ENCODE measurements around the gene DIAPH2.
"Not testable (repeated sequence)": the region's sequence is repeated elsewhere in the genome, so short reads cannot be mapped to it uniquely, and the experiment has no call there.

DIAPH2 gene

GRCh38 chrX:96684339-96685209 lies at the start of gene DIAPH2:
Gene DIAPH2 (plus strand): TSS chrX:96684842.
- DNase-seq = no peak

- DNase-seq = no peak
Measured at GRCh38 chrX:96650023-96650422, 34.6 kb upstream of the DIAPH2 start.

GRCh38 chrX:96655947-96656623 lies 28.6 kb upstream of the DIAPH2 start:
- no peak for DNase-seq

- no peak for DNase-seq
Measured at GRCh38 chrX:96682516-96682915, 2.1 kb upstream of the DIAPH2 start.

GRCh38 chrX:96683997-96684338 lies 674 bp upstream of the DIAPH2 start:
- DNase-seq = no peak

- no peak for DNase-seq
Measured at GRCh38 chrX:96685210-96686099, 813 bp downstream of the DIAPH2 start.

- DNase-seq = no peak
Measured at GRCh38 chrX:96687776-96688175, 3.1 kb downstream of the DIAPH2 start.

- DNase-seq = no peak
Measured at GRCh38 chrX:96688789-96689188, 4.1 kb downstream of the DIAPH2 start.

GRCh38 chrX:96689991-96690390 lies 5.3 kb downstream of the DIAPH2 start:
- no peak for DNase-seq

- no peak for DNase-seq
Measured at GRCh38 chrX:96692454-96692853, 7.8 kb downstream of the DIAPH2 start.

GRCh38 chrX:96692890-96693289 lies 8.2 kb downstream of the DIAPH2 start:
- DNase-seq = no peak

GRCh38 chrX:96693407-96693806 lies 8.8 kb downstream of the DIAPH2 start:
- no peak for DNase-seq

GRCh38 chrX:96696462-96696861 lies 11.8 kb downstream of the DIAPH2 start:
- no peak for DNase-seq

GRCh38 chrX:96700625-96701024 lies 16.0 kb downstream of the DIAPH2 start:
- no peak for DNase-seq

GRCh38 chrX:96703379-96703778 lies 18.7 kb downstream of the DIAPH2 start:
- no peak for DNase-seq

GRCh38 chrX:96703816-96704215 lies 19.2 kb downstream of the DIAPH2 start:
- DNase-seq = no peak

- DNase-seq = no peak
Measured at GRCh38 chrX:96704629-96705028, 20.0 kb downstream of the DIAPH2 start.

GRCh38 chrX:96705905-96706304 lies 21.3 kb downstream of the DIAPH2 start:
- no peak for DNase-seq

GRCh38 chrX:96707804-96708203 lies 23.2 kb downstream of the DIAPH2 start:
- DNase-seq = no peak

- DNase-seq = no peak
Measured at GRCh38 chrX:96710031-96710430, 25.4 kb downstream of the DIAPH2 start.

GRCh38 chrX:96713303-96713702 lies 28.7 kb downstream of the DIAPH2 start:
- DNase-seq = no peak

- not testable (repeated sequence) for DNase-seq
Measured at GRCh38 chrX:96714393-96714792, 29.8 kb downstream of the DIAPH2 start.

- no peak for DNase-seq
Measured at GRCh38 chrX:96715481-96715880, 30.8 kb downstream of the DIAPH2 start.

All from NCI-H1105 treated with DMSO at 0.1 percent for 48 hours (cell line).